GM19467 (cell line): ENCODE data around the gene MEI4.
"Not testable (repeated sequence)": the region's sequence is repeated elsewhere in the genome, so short reads cannot be mapped to it uniquely, and the experiment has no call there.

Source experiments
- ATAC-seq: cut with Tn5 transposase; IDR thresholded peaks from one replicate; pipeline ENCODE4 v1.9.1; 2021; ENCODE audit warnings: mild to moderate bottlenecking, moderate library complexity; ENCODE audit not compliant: unreplicated experiment

Gene MEI4

GRCh38 chr6:77678048-77678447 is 25.2 kb downstream of the MEI4 start:
- ATAC-seq = no peak

GRCh38 chr6:77683515-77683914 is 30.7 kb downstream of the MEI4 start:
- ATAC-seq = no peak

GRCh38 chr6:77686931-77687330 is 34.1 kb downstream of the MEI4 start:
- no peak for ATAC-seq

GRCh38 chr6:77688649-77689048 is 35.8 kb downstream of the MEI4 start:
- ATAC-seq = no peak

GRCh38 chr6:77700095-77700494 is 47.3 kb downstream of the MEI4 start:
- not testable (repeated sequence) for ATAC-seq

- no peak for ATAC-seq
These were observed 54.8 kb downstream of the MEI4 start for GRCh38 chr6:77707603-77708002.

- ATAC-seq = no peak
These were observed 62.7 kb downstream of the MEI4 start for GRCh38 chr6:77715588-77715987.

- ATAC-seq = no peak
These were observed 63.5 kb downstream of the MEI4 start for GRCh38 chr6:77716311-77716710.

- ATAC-seq = not testable (repeated sequence)
These were observed 83.2 kb downstream of the MEI4 start for GRCh38 chr6:77736010-77736409.

- ATAC-seq = no peak
These were observed 87.5 kb downstream of the MEI4 start for GRCh38 chr6:77740380-77740779.

GRCh38 chr6:77752156-77752555 is 99.3 kb downstream of the MEI4 start:
- not testable (repeated sequence) for ATAC-seq

GRCh38 chr6:77762386-77762785 is 109.5 kb downstream of the MEI4 start:
- no peak for ATAC-seq

- ATAC-seq = no peak
These were observed 110.3 kb downstream of the MEI4 start for GRCh38 chr6:77763124-77763523.

- ATAC-seq = no peak
These were observed 111.5 kb downstream of the MEI4 start for GRCh38 chr6:77764364-77764763.

GRCh38 chr6:77773157-77773822 is 120.5 kb downstream of the MEI4 start:
- ATAC-seq = no peak

GRCh38 chr6:77774457-77774856 is 121.6 kb downstream of the MEI4 start:
- no peak for ATAC-seq

GRCh38 chr6:77776441-77776840 is 123.6 kb downstream of the MEI4 start:
- no peak for ATAC-seq

- ATAC-seq = no peak
These were observed 125.7 kb downstream of the MEI4 start for GRCh38 chr6:77778527-77778926.

GRCh38 chr6:77786935-77787629 is 134.2 kb downstream of the MEI4 start:
- ATAC-seq = no peak

- ATAC-seq = no peak
These were observed 144.3 kb downstream of the MEI4 start for GRCh38 chr6:77796824-77797809.

GRCh38 chr6:77812304-77812703 is 159.5 kb downstream of the MEI4 start:
- ATAC-seq = no peak
